Endothelial cell (in vitro differentiated cells): ENCODE measurements around the gene ARHGAP26. TPM values are rescaled to one million over a fixed set of nuclear protein-coding genes. Genes with fewer than 3 reads are reported as not detected.
"Not testable (repeated sequence)": the region's sequence is repeated elsewhere in the genome, so short reads cannot be mapped to it uniquely, and the experiment has no call there.

Experiments
- DNase-seq: peaks from one replicate; pipeline ENCODE4 v3.0.0; 2021; ENCODE audit warnings: low spot score
- H3K27ac Mint-ChIP-seq: one replicate; pipeline ENCODE4 v1.8.0; 2021; ENCODE audit warnings: mixed read lengths, inconsistent platforms; ENCODE audit not compliant: unreplicated experiment
- H3K27me3 Mint-ChIP-seq: one replicate; pipeline ENCODE4 v1.8.0; 2021; ENCODE audit warnings: mild to moderate bottlenecking, moderate library complexity, mixed read lengths, inconsistent platforms; ENCODE audit not compliant: unreplicated experiment
- H3K36me3 Mint-ChIP-seq: one replicate; pipeline ENCODE4 v1.8.0; 2021; ENCODE audit warnings: mild to moderate bottlenecking, low read depth, mixed read lengths, inconsistent platforms; ENCODE audit not compliant: unreplicated experiment
- H3K4me1 Mint-ChIP-seq: one replicate; pipeline ENCODE4 v1.8.0; 2021; ENCODE audit warnings: mild to moderate bottlenecking, mixed read lengths, inconsistent platforms; ENCODE audit not compliant: unreplicated experiment
- H3K4me3 Mint-ChIP-seq: one replicate; pipeline ENCODE4 v1.8.0; 2021; ENCODE audit warnings: mild to moderate bottlenecking, mixed read lengths, inconsistent platforms; ENCODE audit not compliant: unreplicated experiment
- H3K9me3 Mint-ChIP-seq: one replicate; pipeline ENCODE4 v1.8.0; 2021; ENCODE audit warnings: mixed read lengths, inconsistent platforms; ENCODE audit not compliant: unreplicated experiment
- total RNA-seq: library from RNA; stranded (reverse); fragmentation: NEBNext Ultra II Directional; extraction: Animal tissue kit (Norgen Biotek cat#: 25700); gene quantifications from one replicate; pipeline ENCODE4 v1.2.1, GENCODE V29; 2021; ENCODE audit not compliant: unreplicated experiment
- TF ChIP-seq, protein P1 (sequence below): fragments of 200-600 bp; sonication (generic); IDR thresholded peaks from one replicate; pipeline ENCODE4 v1.5.0; 2021; ENCODE audit warnings: antibody characterized with exemption; ENCODE audit not compliant: unreplicated experiment

The ARHGAP26 gene
- total RNA-seq, 1 donor from 2014 or later: 81.5 TPM

DNA sequence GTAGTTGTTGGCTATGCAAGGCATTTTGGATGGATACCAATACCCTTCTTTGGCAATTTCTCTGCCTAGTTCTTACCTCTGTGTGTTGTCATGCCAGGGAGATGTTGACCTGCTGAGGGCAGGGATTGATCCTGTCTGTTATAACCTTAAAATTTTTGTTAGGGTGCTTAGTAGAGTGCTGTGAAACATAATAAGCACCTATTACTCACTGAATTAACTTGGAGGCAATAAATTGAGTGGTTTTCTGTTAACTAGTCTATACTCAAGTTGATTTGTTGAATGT, 177.2 kb downstream of the ARHGAP26 start:
- Mint-ChIP-seq H3K9me3 (no peaks in the 10 kb centered on the region), H3K27ac (no peak overlapping the region), H3K4me1 (peaks cover 15% of the 10 kb centered on the region), H3K4me3 (no peak overlapping the region), H3K36me3 (peaks cover 11% of the 10 kb centered on the region), H3K27me3 (peaks cover 6% of the 10 kb centered on the region)
- no peak for DNase-seq
- TF ChIP-seq, protein P1, sequence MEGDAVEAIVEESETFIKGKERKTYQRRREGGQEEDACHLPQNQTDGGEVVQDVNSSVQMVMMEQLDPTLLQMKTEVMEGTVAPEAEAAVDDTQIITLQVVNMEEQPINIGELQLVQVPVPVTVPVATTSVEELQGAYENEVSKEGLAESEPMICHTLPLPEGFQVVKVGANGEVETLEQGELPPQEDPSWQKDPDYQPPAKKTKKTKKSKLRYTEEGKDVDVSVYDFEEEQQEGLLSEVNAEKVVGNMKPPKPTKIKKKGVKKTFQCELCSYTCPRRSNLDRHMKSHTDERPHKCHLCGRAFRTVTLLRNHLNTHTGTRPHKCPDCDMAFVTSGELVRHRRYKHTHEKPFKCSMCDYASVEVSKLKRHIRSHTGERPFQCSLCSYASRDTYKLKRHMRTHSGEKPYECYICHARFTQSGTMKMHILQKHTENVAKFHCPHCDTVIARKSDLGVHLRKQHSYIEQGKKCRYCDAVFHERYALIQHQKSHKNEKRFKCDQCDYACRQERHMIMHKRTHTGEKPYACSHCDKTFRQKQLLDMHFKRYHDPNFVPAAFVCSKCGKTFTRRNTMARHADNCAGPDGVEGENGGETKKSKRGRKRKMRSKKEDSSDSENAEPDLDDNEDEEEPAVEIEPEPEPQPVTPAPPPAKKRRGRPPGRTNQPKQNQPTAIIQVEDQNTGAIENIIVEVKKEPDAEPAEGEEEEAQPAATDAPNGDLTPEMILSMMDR: no peak

DNA sequence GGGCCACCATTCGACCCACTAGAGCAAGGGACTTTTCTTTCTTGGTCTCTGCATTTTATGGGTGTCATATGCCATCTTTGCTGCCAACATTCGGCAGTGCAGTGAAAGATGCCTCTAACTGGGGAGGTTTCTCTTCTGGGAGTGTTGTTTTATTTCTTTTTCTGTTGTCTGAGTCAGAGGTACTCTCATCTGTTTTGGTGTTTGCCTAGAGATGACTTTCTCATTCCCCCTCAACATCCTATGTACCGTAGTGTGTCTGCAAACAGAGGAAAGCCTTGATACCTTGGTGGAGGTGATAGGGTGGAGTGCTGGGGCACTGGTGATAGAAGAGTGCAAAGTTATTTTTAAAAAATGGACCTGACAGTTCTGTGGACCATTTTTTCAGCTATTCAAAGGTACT, 182.1 kb downstream of the ARHGAP26 start:
- peak overlapping the region; percentile 34 for H3K27ac Mint-ChIP-seq
- no peak for DNase-seq
- H3K9me3 Mint-ChIP-seq: no peaks in the 10 kb centered on the region
- H3K4me3 Mint-ChIP-seq: peak overlapping the region; percentile 1
- TF ChIP-seq, protein P1: no peak
- peaks cover 32% of the 10 kb centered on the region for H3K36me3 Mint-ChIP-seq
- H3K27me3 Mint-ChIP-seq: peaks cover 8% of the 10 kb centered on the region
- H3K4me1 Mint-ChIP-seq: peaks cover 8% of the 10 kb centered on the region

DNA sequence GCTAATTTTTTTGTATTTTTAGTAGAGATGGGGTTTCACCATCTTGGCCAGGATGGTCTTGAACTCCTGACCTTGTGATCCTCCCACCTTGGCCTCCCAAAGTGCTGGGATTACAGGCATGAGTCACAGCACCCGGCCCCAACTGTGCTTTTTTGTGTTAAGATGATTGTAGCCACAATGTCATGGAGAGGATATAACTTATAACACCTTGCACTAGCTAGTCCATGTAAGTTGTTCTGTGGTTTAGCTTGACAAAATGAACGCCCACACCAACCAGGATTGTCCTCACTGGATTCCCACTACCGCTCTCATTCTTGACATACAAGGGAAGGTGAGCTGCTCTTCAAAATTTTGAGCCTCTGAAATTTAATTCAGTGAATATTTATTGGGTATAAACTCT, 182.7 kb downstream of the ARHGAP26 start:
- not testable (repeated sequence) for H3K4me1 Mint-ChIP-seq, H3K4me3 Mint-ChIP-seq, H3K27ac Mint-ChIP-seq, H3K27me3 Mint-ChIP-seq, DNase-seq, H3K9me3 Mint-ChIP-seq
- peaks cover 32% of the 10 kb centered on the region for H3K36me3 Mint-ChIP-seq

DNA sequence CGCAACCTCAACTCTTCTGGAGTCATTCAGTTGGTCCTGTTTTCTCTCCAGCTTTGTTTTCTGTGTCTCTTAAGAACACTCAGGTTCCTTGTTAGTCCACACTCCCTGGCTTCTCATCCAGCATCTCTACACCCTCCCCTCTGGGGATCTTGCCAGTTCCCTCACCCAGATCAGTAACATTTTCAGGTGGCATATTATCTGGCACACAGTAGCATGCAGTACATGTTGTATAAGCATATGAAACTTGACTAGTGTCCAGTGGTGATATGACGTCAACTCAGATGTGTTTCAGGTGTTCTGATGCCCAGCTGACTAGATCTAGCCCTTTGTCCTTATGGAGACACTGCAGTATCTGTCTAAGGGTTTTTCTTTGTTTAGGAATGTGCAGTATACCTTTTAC, 184.3 kb downstream of the ARHGAP26 start:
- TF ChIP-seq, protein P1: no peak

DNA sequence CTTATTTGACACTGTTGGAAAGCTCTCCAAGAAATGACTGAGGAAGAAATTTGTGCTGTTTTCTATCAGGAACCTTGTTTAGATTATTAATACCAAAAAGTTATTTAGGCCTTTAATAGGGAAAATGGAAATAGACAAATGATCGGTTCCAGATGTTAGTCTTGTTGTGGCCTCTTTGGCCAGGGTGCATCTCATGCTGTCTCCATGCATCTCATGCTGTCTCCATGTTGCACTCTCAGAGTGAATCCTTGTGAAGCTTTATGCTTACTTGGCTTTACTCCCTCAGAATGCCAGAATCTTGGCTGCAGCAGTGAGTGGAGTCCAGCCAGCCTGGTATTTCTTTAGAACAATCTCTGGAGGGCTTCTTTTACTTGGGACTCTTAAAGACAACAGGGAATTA, 185.5 kb downstream of the ARHGAP26 start:
- DNase-seq: no peak
- no peaks in the 10 kb centered on the region for H3K9me3 Mint-ChIP-seq
- H3K4me1 Mint-ChIP-seq: no peaks in the 10 kb centered on the region
- no peak overlapping the region for H3K27ac Mint-ChIP-seq
- H3K36me3 Mint-ChIP-seq: peaks cover 29% of the 10 kb centered on the region
- H3K27me3 Mint-ChIP-seq: peaks cover 8% of the 10 kb centered on the region
- TF ChIP-seq, protein P1: no peak
- H3K4me3 Mint-ChIP-seq: no peak overlapping the region

More for the DNA sequence above, 184.3 kb downstream of the ARHGAP26 start:
- DNase-seq: no peak
- Mint-ChIP-seq H3K9me3 (no peaks in the 10 kb centered on the region), H3K27ac (no peak overlapping the region), H3K4me3 (no peak overlapping the region), H3K36me3 (peaks cover 32% of the 10 kb centered on the region), H3K4me1 (peaks cover 5% of the 10 kb centered on the region), H3K27me3 (peaks cover 8% of the 10 kb centered on the region)

DNA sequence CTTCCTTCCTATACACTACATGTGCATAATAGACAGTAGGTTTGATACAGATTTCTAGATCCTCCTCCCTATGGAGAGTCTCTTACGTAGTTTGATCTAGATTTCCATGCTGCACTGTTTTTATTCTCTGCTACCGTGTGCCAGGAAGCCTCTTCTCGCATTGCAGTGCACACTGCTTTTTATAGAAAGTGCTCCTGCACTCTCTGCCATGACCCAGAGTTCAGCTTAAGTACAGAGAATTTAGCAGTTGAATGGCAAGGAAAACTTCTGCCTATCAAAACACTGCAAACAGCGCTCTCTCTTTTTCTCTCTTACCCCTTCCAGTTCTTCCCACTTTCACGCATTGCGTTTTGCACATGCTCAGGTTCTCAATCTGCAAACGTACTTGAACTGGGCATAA, 187.4 kb downstream of the ARHGAP26 start:
- Mint-ChIP-seq H3K27ac (no peak overlapping the region), H3K4me3 (no peak overlapping the region), H3K27me3 (peaks cover 3% of the 10 kb centered on the region), H3K4me1 (no peaks in the 10 kb centered on the region), H3K9me3 (no peaks in the 10 kb centered on the region), H3K36me3 (peaks cover 21% of the 10 kb centered on the region)
- TF ChIP-seq, protein P1: no peak
- no peak for DNase-seq
